Measurements from ENCODE around the gene HOOK2. TPM values are rescaled to one million over a fixed set of nuclear protein-coding genes. Genes with fewer than 3 reads are reported as not detected.

Gene HOOK2
- total and polyA plus RNA-seq, 9 of the 15 experiments (the other 6 are each of a cell fraction or from before 2014, with no cell fraction given) = 1.3 to 17.2 (median 9.9) TPM

- TF ChIP-seq CREB3L1 (IDR thresholded peaks at IDR 0.05; ENCODE audit: borderline replicate concordance, low read depth) (peak; percentile 90), ZKSCAN8 (CRISPR knock-in tag; IDR thresholded peaks at IDR 0.05) (no peak), ELF4 (CRISPR knock-in tag; IDR thresholded peaks at IDR 0.05) (no peak), BRCA1 (IDR thresholded peaks at IDR 0.05) (no peak), BRCA1 (CRISPR knock-in tag; IDR thresholded peaks at IDR 0.05) (no peak), EP400 (IDR thresholded peaks at IDR 0.05) (peak; percentile 80), MEF2A (IDR thresholded peaks at IDR 0.05; ENCODE audit: control insufficient read depth, low read depth, low read length) (no peak), POU5F1 (IDR thresholded peaks at IDR 0.05; ENCODE audit: borderline replicate concordance, low read depth, low read length, partially characterized antibody) (peak; percentile 84), PRMT5 (CRISPR knock-in tag; IDR thresholded peaks at IDR 0.05) (no peak), PRDM10 (IDR thresholded peaks at IDR 0.05; ENCODE audit: partially characterized antibody) (peak; percentile 98), ZBTB7A (IDR thresholded peaks at IDR 0.05; ENCODE audit: borderline replicate concordance, control insufficient read depth, low read depth, low read length) (peak; percentile 66; the same call in 1 of the 2 replicates), MED1 (CRISPR knock-in tag; IDR thresholded peaks at IDR 0.05; ENCODE audit: borderline replicate concordance) (no peak), SMARCB1 (IDR thresholded peaks at IDR 0.05; ENCODE audit: insufficient read length, low read depth) (no peak), PHTF2 (CRISPR knock-in tag; IDR thresholded peaks at IDR 0.05) (no peak), AFF4 (CRISPR knock-in tag; IDR thresholded peaks at IDR 0.05) (0 out of 2 replicates have a peak, but pooled peaks have one; percentile 75), ERF (CRISPR knock-in tag; IDR thresholded peaks at IDR 0.05) (0 out of 2 replicates have a peak, but pooled peaks have one; percentile 21), NCOA2 (IDR thresholded peaks at IDR 0.05; ENCODE audit: partially characterized antibody in 2 of 2) (no peak), ZNF668 (CRISPR knock-in tag; IDR thresholded peaks at IDR 0.05) (no peak), CBFB (CRISPR knock-in tag; IDR thresholded peaks at IDR 0.05) (peak; percentile 71; the same call in 1 of the 2 replicates)
Observed at GRCh38 chr19:12806242-12807081, 31.1 kb upstream of the HOOK2 start, which contains the start of gene RNASEH2A (continued).
